OCI-LY3 (cell line): Measurements from ENCODE around the gene RGL1.

ENCODE experiments used
- H2AFZ ChIP-seq: fragments of 200-600, 300-600 bp; shearing (Covaris generic); 2 replicates; pipeline ENCODE4 v1.6.0; 2014; ENCODE audit warnings: antibody characterized with exemption, low read depth, low read length
- H3K27ac ChIP-seq: fragments of 200-600, 300-600 bp; sonication (generic); 2 replicates; pipeline ENCODE4 v1.5.1; 2014; ENCODE audit warnings: mild to moderate bottlenecking, low read length, moderate library complexity, mixed read lengths
- H3K27me3 ChIP-seq: fragments of 200-600, 300-600 bp; sonication (generic); 2 replicates; pipeline ENCODE4 v1.6.1; 2014; ENCODE audit warnings: low read depth, low read length, mixed read lengths
- H3K36me3 ChIP-seq: fragments of 200-600, 300-600 bp; sonication (generic); replicated peaks from 2 replicates; pipeline ENCODE3; 2014; ENCODE audit warnings: low read depth, low read length, mixed read lengths
- H3K4me1 ChIP-seq: fragments of 300-600, 200-600 bp; sonication (generic); 2 replicates; pipeline ENCODE4 v1.6.1; 2014; ENCODE audit warnings: low read length, mixed read lengths
- H3K4me2 ChIP-seq: fragments of 200-600, 300-600 bp; sonication (generic); 2 replicates; pipeline ENCODE4 v1.6.1; 2014; ENCODE audit warnings: low read length, mixed read lengths
- H3K4me3 ChIP-seq: fragments of 300-600, 200-600 bp; sonication (generic); 2 replicates; pipeline ENCODE4 v1.5.1; 2014; ENCODE audit warnings: antibody characterized with exemption, mild to moderate bottlenecking, low read length, moderate library complexity
- H3K79me2 ChIP-seq: fragments of 300-600, 200-600 bp; shearing (Covaris generic); 2 replicates; pipeline ENCODE4 v1.6.1; 2014; ENCODE audit warnings: mild to moderate bottlenecking, low read length, mixed read lengths
- H3K9ac ChIP-seq: fragments of 300-600, 200-600 bp; shearing (Covaris generic); 2 replicates; pipeline ENCODE4 v1.6.0; 2014; ENCODE audit warnings: mild to moderate bottlenecking, low read length, moderate library complexity
- H3K9me3 ChIP-seq: fragments of 200-600, 300-600 bp; shearing (Covaris generic); 2 replicates; pipeline ENCODE4 v1.6.1; 2014; ENCODE audit warnings: low read length, mixed read lengths; ENCODE audit not compliant: insufficient read depth
- H4K20me1 ChIP-seq: fragments of 200-600, 300-600 bp; sonication (generic); 2 replicates; pipeline ENCODE4 v1.6.1; 2016; ENCODE audit warnings: low read length, mixed read lengths; ENCODE audit not compliant: insufficient read depth
- CTCF ChIP-seq: fragments of 200-600, 300-600 bp; sonication (generic); IDR thresholded peaks from 2 replicates; pipeline ENCODE4 v1.5.1; 2014; ENCODE audit warnings: antibody characterized with exemption, low read length, low read depth
- EZH2phosphoT487 ChIP-seq: fragments of 200-600 bp; shearing (Covaris generic); IDR thresholded peaks from 2 replicates; pipeline ENCODE4 v1.6.1; 2018; ENCODE audit warnings: antibody characterized with exemption, mixed run types, low read depth

Gene RGL1

GRCh38 chr1:183832459-183832858 is 27.5 kb downstream of the RGL1 start:
- Histone ChIP-seq H3K4me1 (peaks cover 4% of the 10 kb centered on the region; the same call in 1 of the 2 replicates), H3K9ac (no peak overlapping the region), H3K36me3 (no peaks in the 10 kb centered on the region), H2AFZ (no peak overlapping the region), H4K20me1 (no peaks in the 10 kb centered on the region), H3K9me3 (no peaks in the 10 kb centered on the region), H3K27me3 (no peaks in the 10 kb centered on the region), H3K4me3 (no peak overlapping the region), H3K4me2 (no peak overlapping the region), H3K27ac (no peak overlapping the region), H3K79me2 (no peaks in the 10 kb centered on the region)
- TF ChIP-seq EZH2phosphoT487 (no peak), CTCF (no peak)

- TF ChIP-seq CTCF (no peak), EZH2phosphoT487 (no peak)
- Histone ChIP-seq H3K4me1 (peaks cover 4% of the 10 kb centered on the region; the same call in 1 of the 2 replicates), H3K79me2 (no peaks in the 10 kb centered on the region)
Measured at GRCh38 chr1:183834568-183834967, 29.6 kb downstream of the RGL1 start.

GRCh38 chr1:183836598-183836997 is 31.7 kb downstream of the RGL1 start:
- Histone ChIP-seq H3K4me2 (no peak overlapping the region), H3K36me3 (no peaks in the 10 kb centered on the region), H3K79me2 (no peaks in the 10 kb centered on the region), H3K27me3 (no peaks in the 10 kb centered on the region), H4K20me1 (no peaks in the 10 kb centered on the region), H3K9me3 (no peaks in the 10 kb centered on the region), H3K4me1 (peaks cover 8% of the 10 kb centered on the region), H2AFZ (no peak overlapping the region), H3K27ac (no peak overlapping the region), H3K4me3 (no peak overlapping the region), H3K9ac (no peak overlapping the region)
- TF ChIP-seq EZH2phosphoT487 (no peak), CTCF (no peak)

More at GRCh38 chr1:183834568-183834967, 29.6 kb downstream of the RGL1 start:
- Histone ChIP-seq H3K4me3 (no peak overlapping the region), H4K20me1 (no peaks in the 10 kb centered on the region), H3K27me3 (no peaks in the 10 kb centered on the region), H3K36me3 (no peaks in the 10 kb centered on the region), H3K9me3 (no peaks in the 10 kb centered on the region), H3K27ac (no peak overlapping the region), H2AFZ (no peak overlapping the region), H3K9ac (no peak overlapping the region), H3K4me2 (no peak overlapping the region)

GRCh38 chr1:183837062-183837461 is 32.1 kb downstream of the RGL1 start:
- no peak overlapping the region for H3K4me3 ChIP-seq

More at GRCh38 chr1:183837062-183837461, 32.1 kb downstream of the RGL1 start:
- H3K4me1 ChIP-seq: peaks cover 12% of the 10 kb centered on the region
- no peak overlapping the region for H2AFZ ChIP-seq
- TF ChIP-seq CTCF: no peak
- TF ChIP-seq EZH2phosphoT487: no peak
- no peaks in the 10 kb centered on the region for H3K27me3 ChIP-seq
- no peaks in the 10 kb centered on the region for H3K9me3 ChIP-seq
- H3K4me2 ChIP-seq: no peak overlapping the region
- no peak overlapping the region for H3K9ac ChIP-seq
- H3K27ac ChIP-seq: no peak overlapping the region
- H3K79me2 ChIP-seq: no peaks in the 10 kb centered on the region
- H3K36me3 ChIP-seq: no peaks in the 10 kb centered on the region
- no peaks in the 10 kb centered on the region for H4K20me1 ChIP-seq
